ENCODE results near the gene AGAP5. TPM values are rescaled to one million over a fixed set of nuclear protein-coding genes. Genes with fewer than 3 reads are reported as not detected.
A peak's percentile ranks its signal among the peaks of the same experiment; 100 is the strongest.

AGAP5 gene
- total RNA-seq, 4 donors from 2014 or later: 0.72 to 7.8 (median 4.2) TPM

DNA sequence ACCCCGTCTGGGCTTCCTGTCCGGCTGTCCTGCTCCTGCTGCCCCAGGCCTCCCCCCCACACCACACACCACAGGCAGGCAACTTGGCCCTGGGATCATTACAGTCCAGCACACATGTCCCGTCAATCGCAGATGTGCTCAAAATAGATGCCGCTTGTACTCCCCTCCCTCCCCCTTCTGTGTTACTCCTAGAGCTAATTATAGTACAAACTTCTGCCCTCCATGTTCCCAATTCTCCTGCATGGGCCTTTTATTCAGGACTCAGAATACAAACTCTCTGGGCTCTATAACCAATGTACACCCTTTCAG lies 42.0 kb downstream of the AGAP5 start, which contains the start of gene SYNPO2L:
SYNPO2L (minus strand) TSS at position 40 of the 309 bp plus-strand sequence. CDS start 107 bp downstream, outside the sequence.
- Histone ChIP-seq H3K9me3 (no peaks in the 10 kb centered on the region), H3K36me3 (no peaks in the 10 kb centered on the region), H3K27me3 (no peaks in the 10 kb centered on the region), H3K27ac (peak within 1 kb of the TSS in 3 of 4 donors; percentile 65 to 74 (median 66)), H3K4me1 (peaks cover 0 to 24% (median 6%) of the 10 kb centered on the region in 3 donors), H3K4me3 (no peak within 1 kb of the TSS)
- TF ChIP-seq CTCF (IDR thresholded peaks at IDR 0.05) (no peak), POLR2AphosphoS5 (IDR thresholded peaks at IDR 0.05) (no peak), POLR2A (IDR thresholded peaks at IDR 0.05) (no peak), EP300 (IDR thresholded peaks at IDR 0.05) (no peak)
- ATAC-seq: peak; percentile 80
- 32 to 40% methylated on average over 2 to 3 of the region's 5 CpGs for WGBS, 2 donors (ENCODE audit: low coverage in 1 of 2)

GRCh38 chr10:73655257-73655989 lies 42.5 kb downstream of the AGAP5 start:
- no peak for ATAC-seq

DNA sequence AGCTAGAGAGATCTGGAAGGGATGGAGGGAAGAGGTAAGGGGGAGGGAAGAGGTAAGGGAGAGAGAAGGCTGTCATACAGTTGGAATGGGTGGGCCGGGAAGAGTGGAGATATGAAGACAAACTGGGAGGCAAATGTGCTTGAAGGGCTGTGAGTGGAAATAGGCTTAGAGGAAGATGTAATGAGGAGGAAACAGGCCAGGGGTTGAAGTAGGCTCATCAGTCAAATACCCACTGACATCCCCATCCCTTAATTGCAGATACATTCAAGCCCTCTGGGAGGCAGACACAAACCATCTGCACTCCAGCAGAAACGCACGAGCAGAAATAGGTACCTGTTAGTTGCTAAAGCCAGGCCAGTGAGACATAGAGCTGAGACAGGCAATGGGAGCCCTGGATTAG lies 44.2 kb downstream of the AGAP5 start:
- H3K4me1 ChIP-seq: peaks cover 0 to 30% (median 6%) of the 10 kb centered on the region in 3 donors
- ATAC-seq: no peak
- H3K27me3 ChIP-seq: no peaks in the 10 kb centered on the region
- no peak for TF ChIP-seq EP300 (IDR thresholded peaks at IDR 0.05)
- TF ChIP-seq POLR2AphosphoS5 (IDR thresholded peaks at IDR 0.05): no peak
- H3K27ac ChIP-seq: no peak overlapping the region
- no peaks in the 10 kb centered on the region for H3K9me3 ChIP-seq
- no peaks in the 10 kb centered on the region for H3K36me3 ChIP-seq
- 55% methylated on average over 3 of the region's 3 CpGs; no CpG with 5 or more reads in 1 of the 2 donors for WGBS, 2 donors (ENCODE audit: low coverage in 1 of 2)
- no peak overlapping the region for H3K4me3 ChIP-seq

More at GRCh38 chr10:73655257-73655989, 42.5 kb downstream of the AGAP5 start:
- Histone ChIP-seq H3K27ac (peak overlapping the region in 3 of 4 donors; percentile 65 to 74 (median 66)), H3K9me3 (no peaks in the 10 kb centered on the region), H3K4me3 (no peak overlapping the region), H3K36me3 (no peaks in the 10 kb centered on the region), H3K27me3 (no peaks in the 10 kb centered on the region), H3K4me1 (peaks cover 0 to 27% (median 6%) of the 10 kb centered on the region in 3 donors)
- 50 to 73% methylated on average over 4 of the region's 12 CpGs for WGBS, 2 donors (ENCODE audit: low coverage in 1 of 2)
- no peak for TF ChIP-seq POLR2AphosphoS5 (IDR thresholded peaks at IDR 0.05)
- TF ChIP-seq EP300 (IDR thresholded peaks at IDR 0.05): no peak
- TF ChIP-seq CTCF (IDR thresholded peaks at IDR 0.05): no peak
- TF ChIP-seq POLR2A (IDR thresholded peaks at IDR 0.05): no peak

DNA sequence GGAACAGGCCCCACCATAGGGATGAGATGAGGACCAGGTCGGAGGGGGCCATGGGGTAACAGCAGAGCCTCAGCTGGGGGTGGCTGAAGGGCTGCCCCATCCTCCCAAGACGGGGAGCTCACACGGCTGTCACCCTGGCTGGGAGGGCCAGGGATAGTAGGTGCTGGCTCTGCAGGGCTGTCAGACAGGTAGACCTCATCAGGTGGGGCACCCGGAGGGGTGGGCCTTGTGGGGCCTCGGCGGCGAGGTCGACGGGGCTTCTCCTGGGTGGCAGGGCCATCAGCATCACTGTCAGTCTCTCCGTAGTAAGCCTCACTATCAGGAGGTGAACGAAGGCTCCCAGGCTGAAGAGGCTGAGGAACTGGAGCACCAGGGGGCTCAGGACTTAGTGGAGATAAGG lies 44.7 kb downstream of the AGAP5 start:
- WGBS, 2 donors (ENCODE audit: low coverage in 1 of 2): 100% methylated on average over 2 of the region's 11 CpGs; no CpG with 5 or more reads in 1 of the 2 donors
- no peak for ATAC-seq
- Histone ChIP-seq H3K27me3 (no peaks in the 10 kb centered on the region), H3K9me3 (no peaks in the 10 kb centered on the region), H3K4me3 (no peak overlapping the region), H3K4me1 (peaks cover 0 to 36% (median 10%) of the 10 kb centered on the region in 3 donors), H3K36me3 (no peaks in the 10 kb centered on the region), H3K27ac (no peak overlapping the region)
- TF ChIP-seq CTCF (IDR thresholded peaks at IDR 0.05) (no peak), POLR2A (IDR thresholded peaks at IDR 0.05) (no peak), POLR2AphosphoS5 (IDR thresholded peaks at IDR 0.05) (no peak), EP300 (IDR thresholded peaks at IDR 0.05) (no peak)

- no peaks in the 10 kb centered on the region for H3K9me3 ChIP-seq
- ATAC-seq: no peak
- TF ChIP-seq POLR2AphosphoS5 (IDR thresholded peaks at IDR 0.05) (no peak), CTCF (IDR thresholded peaks at IDR 0.05) (no peak), POLR2A (IDR thresholded peaks at IDR 0.05) (no peak), EP300 (IDR thresholded peaks at IDR 0.05) (no peak)
- WGBS, 2 donors (ENCODE audit: low coverage in 1 of 2): 66 to 79% methylated on average over 2 to 3 of the region's 5 CpGs
- no peak overlapping the region for H3K27ac ChIP-seq
- H3K4me1 ChIP-seq: peaks cover 0 to 43% (median 14%) of the 10 kb centered on the region in 3 donors
- H3K4me3 ChIP-seq: no peak overlapping the region
- H3K27me3 ChIP-seq: no peaks in the 10 kb centered on the region
- no peaks in the 10 kb centered on the region for H3K36me3 ChIP-seq
Measured at GRCh38 chr10:73650537-73651331, 47.2 kb downstream of the AGAP5 start.

Data from gastroesophageal sphincter (tissue), 4 donors.